ENCODE measurements around the gene USP6.
"Not testable (repeated sequence)": the region's sequence is repeated elsewhere in the genome, so short reads cannot be mapped to it uniquely, and the experiment has no call there.

USP6 gene

DNA sequence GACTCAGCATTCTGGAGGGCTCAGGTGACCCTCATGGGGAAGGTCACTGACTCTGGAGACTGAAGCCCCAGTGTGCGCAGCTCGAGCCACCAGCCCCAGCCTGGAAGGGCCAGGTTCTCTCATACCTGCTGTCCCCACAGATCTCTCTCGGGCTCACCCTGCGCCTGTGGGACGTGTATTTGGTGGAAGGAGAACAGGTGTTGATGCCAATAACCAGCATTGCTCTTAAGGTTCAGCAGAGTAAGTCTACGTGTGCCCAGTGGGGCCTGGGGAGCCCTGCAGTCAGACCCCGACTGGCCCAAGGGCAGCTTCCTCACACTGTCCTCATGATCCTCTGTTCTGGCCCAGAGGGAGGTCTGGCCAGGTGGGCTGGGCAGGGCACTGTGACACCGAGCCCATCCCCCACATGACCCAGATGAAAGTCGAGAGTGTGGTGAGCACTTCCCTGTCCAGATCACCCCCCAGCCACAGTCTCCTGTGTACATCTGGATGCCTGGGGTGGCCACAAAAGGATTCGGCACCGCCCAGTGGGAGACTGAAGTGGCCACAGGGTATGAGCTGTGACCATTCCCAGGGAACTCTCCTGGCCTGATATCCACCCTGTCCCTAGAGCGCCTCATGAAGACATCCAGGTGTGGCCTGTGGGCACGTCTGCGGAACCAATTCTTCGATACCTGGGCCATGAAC, 21.8 kb downstream of the USP6 start:
- not testable (repeated sequence) for H3K36me3 Mint-ChIP-seq; H3K4me3 Mint-ChIP-seq; H3K4me1 Mint-ChIP-seq (ENCODE audit: low read depth); H3K27ac Mint-ChIP-seq; H3K27me3 Mint-ChIP-seq; H3K9me3 Mint-ChIP-seq (ENCODE audit: low read depth)

DNA sequence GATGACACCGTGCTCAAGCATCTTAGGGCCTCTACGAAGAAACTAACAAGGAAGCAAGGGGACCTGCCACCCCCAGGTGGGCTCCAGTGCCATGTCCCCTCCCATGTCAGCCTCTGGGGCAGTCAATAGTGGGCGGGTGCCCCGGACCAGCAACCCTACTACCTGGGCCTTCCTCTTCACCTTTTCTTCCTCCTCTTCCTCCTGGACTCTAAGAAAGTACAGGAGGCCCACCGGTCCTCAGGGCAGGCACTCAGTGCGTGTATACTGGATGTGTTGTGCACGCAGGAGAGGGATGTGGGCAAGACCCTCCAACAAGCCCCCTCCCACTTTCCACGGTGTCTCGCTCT, 22.3 kb downstream of the USP6 start:
- H3K36me3 Mint-ChIP-seq; H3K9me3 Mint-ChIP-seq (ENCODE audit: low read depth); H3K4me1 Mint-ChIP-seq (ENCODE audit: low read depth); H3K4me3 Mint-ChIP-seq; H3K27me3 Mint-ChIP-seq; H3K27ac Mint-ChIP-seq: not testable (repeated sequence)

DNA sequence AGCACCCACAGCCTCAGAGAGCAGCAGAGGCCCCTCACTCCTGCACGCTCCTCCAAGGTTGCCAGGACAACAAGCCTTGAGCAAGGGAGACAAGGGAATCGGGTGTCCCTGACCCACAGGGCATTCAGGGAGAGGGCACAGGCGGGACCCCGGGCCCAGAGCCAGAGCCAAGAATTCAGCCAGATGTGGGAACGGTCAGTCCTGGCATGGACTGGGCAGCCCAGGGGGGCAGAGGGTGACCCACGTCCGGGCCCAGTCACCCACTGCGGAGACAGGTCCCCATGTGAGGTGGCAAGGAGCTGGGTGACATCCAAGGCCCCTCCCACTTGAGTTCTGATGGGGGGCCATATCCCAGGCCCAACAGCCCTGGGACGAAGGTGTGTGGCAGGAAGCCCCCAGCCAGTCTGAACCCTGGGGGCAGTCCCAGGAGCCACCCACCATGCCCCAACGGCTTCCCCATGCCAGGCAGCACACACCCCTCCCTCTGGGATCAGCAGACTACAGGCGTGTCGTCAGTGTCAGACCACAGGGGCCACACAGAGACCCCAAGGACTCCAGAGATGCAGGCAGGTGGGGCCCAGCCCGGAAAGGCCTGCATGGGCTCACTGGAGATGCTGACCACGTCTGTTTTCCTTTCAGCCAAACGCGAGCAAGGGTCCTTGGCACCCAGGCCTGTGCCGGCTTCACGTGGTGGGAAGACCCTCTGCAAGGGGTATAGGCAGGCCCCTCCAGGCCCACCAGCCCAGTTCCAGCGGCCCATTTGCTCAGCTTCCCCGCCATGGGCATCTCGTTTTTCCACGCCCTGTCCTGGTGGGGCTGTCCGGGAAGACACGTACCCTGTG, 23.0 kb downstream of the USP6 start:
- Mint-ChIP-seq H3K4me3 (no peak overlapping the region), H3K27me3 (no peaks in the 10 kb centered on the region), H3K4me1 (ENCODE audit: low read depth) (no peaks in the 10 kb centered on the region), H3K36me3 (no peaks in the 10 kb centered on the region), H3K9me3 (ENCODE audit: low read depth) (no peaks in the 10 kb centered on the region), H3K27ac (no peak overlapping the region)

DNA sequence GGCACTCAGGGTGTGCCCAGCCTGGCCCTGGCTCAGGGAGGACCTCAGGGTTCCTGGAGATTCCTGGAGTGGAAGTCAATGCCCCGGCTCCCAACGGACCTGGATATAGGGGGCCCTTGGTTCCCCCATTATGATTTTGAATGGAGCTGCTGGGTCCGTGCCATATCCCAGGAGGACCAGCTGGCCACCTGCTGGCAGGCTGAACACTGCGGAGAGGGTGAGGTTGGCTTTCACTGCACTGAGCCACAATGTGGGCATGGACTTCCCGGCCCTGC, 23.6 kb downstream of the USP6 start:
- H3K36me3 Mint-ChIP-seq, result no peaks in the 10 kb centered on the region
- H3K4me1 Mint-ChIP-seq (ENCODE audit: low read depth), result no peaks in the 10 kb centered on the region
- no peaks in the 10 kb centered on the region for H3K9me3 Mint-ChIP-seq (ENCODE audit: low read depth)
- no peaks in the 10 kb centered on the region for H3K27me3 Mint-ChIP-seq
- no peak overlapping the region for H3K27ac Mint-ChIP-seq
- H3K4me3 Mint-ChIP-seq, result no peak overlapping the region

DNA sequence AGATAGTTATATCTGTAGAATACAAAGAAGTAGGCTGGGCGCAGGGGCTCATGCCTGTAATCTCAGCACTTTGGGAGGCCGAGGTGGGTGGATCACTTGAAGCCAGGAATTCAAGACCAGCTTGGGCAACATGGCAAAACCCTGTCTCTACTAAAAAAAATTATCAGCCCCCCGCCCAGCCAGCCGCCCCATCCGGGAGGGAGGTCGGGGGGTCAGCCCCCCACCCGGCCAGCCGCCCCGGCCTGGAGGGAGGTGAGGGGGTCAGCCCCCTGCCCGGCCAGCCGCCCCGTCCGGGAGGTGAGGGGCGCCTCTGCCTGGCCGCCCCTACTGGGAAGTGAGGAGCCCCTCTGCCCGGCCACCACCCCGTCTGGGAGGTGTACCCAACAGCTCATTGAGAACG, 27.0 kb downstream of the USP6 start:
- not testable (repeated sequence) for H3K36me3 Mint-ChIP-seq; H3K27me3 Mint-ChIP-seq; H3K4me3 Mint-ChIP-seq; H3K27ac Mint-ChIP-seq; H3K9me3 Mint-ChIP-seq (ENCODE audit: low read depth); H3K4me1 Mint-ChIP-seq (ENCODE audit: low read depth)

DNA sequence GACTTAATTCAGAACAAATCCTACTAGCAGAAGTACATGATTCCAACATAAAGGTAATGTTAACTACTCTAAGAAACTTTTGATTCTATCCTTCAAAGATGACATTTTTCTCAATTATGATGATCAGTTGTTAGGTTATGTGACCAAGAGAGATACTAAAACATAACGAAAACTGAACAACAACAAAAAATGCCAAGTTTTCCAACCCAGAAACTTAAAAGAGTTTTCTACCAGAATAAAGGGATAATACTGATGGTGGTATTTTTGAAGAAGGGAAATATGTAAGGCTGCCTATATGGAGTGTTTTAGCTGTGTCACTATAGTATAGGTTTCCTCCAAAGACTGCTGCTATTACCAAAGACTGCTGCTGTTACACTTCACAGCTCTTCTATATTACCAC, 30.3 kb downstream of the USP6 start:
- H3K9me3 Mint-ChIP-seq (ENCODE audit: low read depth); H3K4me3 Mint-ChIP-seq; H3K27me3 Mint-ChIP-seq; H3K27ac Mint-ChIP-seq; H3K36me3 Mint-ChIP-seq; H3K4me1 Mint-ChIP-seq (ENCODE audit: low read depth): not testable (repeated sequence)

DNA sequence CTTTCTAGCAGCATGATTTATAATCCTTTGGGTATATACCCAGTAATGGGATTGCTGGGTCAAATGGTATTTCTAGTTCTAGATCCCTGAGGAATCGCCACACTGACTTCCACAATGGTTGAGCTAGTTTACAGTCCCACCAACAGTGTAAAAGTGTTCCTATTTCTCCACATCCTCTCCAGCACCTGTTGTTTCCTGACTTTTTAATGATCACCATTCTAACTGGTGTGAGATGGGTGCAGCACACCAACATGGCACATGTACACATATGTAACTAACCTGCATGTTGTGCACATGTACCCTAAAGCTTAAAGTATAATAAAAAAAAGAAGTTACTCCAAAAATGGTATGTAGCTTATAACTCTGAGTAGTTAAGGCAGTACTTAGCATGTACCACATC, 44.9 kb downstream of the USP6 start:
- H3K4me3 Mint-ChIP-seq; H3K4me1 Mint-ChIP-seq (ENCODE audit: low read depth); H3K27me3 Mint-ChIP-seq; H3K27ac Mint-ChIP-seq; H3K9me3 Mint-ChIP-seq (ENCODE audit: low read depth); H3K36me3 Mint-ChIP-seq: not testable (repeated sequence)

DNA sequence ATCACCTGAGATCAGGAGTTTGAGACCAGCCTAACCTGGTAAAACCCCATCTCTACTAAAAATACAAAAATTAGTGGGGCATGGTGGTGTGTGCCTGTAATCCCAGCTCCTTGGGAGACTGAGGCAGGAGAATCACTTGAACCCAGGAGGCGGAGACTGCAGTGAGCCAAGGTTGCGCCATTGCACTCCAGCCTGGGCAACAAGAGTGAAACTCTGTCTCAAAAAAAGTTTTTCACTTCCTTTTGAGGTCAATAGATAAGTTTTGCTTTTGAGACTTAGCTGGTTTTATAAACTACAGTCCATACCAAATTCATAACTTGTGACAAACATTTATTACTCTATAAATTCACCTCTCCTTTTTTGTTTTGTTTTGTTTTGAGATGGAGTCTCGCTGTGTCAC, 46.0 kb downstream of the USP6 start:
- not testable (repeated sequence) for H3K4me3 Mint-ChIP-seq; H3K4me1 Mint-ChIP-seq (ENCODE audit: low read depth); H3K27ac Mint-ChIP-seq; H3K9me3 Mint-ChIP-seq (ENCODE audit: low read depth); H3K36me3 Mint-ChIP-seq; H3K27me3 Mint-ChIP-seq

DNA sequence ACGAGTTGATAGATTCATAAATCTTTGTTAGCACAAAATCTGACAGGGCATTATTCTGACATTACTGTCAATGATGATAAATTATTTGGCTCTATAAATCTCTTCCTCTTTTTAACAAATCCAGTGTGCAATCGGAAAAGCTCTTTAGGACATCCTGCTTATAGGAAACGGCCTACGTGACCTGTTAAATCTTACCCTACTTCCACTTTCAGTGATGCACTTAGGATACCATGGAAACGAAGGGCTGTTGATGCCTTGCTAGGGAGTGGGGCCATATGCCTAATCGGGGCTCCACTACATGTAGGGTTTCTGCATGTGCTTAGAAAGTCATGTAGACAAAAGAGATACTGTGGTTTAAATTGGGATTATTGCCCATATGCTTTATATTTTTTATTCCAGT, 48.6 kb downstream of the USP6 start:
- Mint-ChIP-seq H3K27ac (no peak overlapping the region), H3K27me3 (peaks cover 3% of the 10 kb centered on the region), H3K36me3 (peaks cover 8% of the 10 kb centered on the region), H3K9me3 (ENCODE audit: low read depth) (no peaks in the 10 kb centered on the region), H3K4me1 (ENCODE audit: low read depth) (no peaks in the 10 kb centered on the region), H3K4me3 (no peak overlapping the region)

DNA sequence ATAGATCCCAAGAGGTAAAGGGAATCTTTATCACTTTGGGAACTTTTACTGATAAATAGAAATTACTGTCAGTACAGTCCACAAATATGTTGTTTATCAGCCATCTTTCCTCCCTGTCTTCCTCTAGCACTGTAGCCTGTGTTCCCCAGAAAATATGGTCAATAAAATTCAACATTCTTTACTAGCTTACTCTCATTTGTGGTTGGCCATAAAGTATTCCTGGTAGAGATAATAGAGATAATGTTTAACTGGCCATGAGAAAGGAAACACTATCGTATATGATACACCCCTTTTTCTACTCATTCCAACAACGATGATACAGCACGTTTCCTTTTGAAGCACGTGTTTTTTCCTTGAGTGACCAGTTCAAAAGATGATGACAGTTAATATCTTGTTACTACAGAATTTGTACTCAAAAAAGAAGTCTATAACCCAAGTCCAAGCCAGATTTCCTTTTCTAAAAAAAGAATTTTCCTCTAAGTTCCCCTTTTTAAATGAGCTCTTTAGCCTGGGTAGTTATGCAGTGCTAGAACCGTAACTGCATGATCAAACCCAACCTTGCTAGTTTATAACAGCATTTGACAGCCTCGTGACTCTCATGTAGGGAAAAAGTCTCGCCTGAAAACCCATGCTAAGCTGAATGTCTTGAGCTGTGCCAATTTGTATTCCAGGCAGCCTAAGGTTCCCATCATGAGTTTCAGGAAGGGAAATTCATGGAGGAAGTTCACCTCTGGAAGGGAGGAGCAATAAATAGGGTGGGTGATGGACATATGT, 50.1 kb downstream of the USP6 start:
- H3K4me1 Mint-ChIP-seq (ENCODE audit: low read depth); H3K36me3 Mint-ChIP-seq: not testable (repeated sequence)

DNA sequence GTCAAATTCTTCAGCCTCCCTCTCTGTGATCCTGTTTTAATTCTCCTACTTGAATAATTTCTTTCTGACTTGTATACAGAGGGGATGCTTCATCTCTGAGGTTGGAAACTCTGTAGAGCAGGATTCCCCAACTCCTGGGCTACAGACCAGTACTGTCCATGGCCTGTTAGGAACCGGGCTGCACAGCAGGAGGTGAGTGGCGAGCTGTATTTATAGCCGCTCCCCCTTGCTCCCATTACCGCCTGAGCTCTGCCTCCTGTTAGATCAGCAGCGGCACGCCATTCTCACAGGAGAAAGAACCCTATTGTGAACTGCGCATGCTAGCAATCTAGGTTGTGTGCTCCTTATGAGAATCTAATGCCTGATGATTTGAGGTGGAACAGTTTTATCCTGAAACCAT, 59.2 kb downstream of the USP6 start:
- H3K27ac Mint-ChIP-seq; H3K27me3 Mint-ChIP-seq; H3K4me1 Mint-ChIP-seq (ENCODE audit: low read depth): not testable (repeated sequence)

More for the DNA sequence above, 50.1 kb downstream of the USP6 start:
- not testable (repeated sequence) for H3K27ac Mint-ChIP-seq; H3K27me3 Mint-ChIP-seq; H3K4me3 Mint-ChIP-seq; H3K9me3 Mint-ChIP-seq (ENCODE audit: low read depth)

DNA sequence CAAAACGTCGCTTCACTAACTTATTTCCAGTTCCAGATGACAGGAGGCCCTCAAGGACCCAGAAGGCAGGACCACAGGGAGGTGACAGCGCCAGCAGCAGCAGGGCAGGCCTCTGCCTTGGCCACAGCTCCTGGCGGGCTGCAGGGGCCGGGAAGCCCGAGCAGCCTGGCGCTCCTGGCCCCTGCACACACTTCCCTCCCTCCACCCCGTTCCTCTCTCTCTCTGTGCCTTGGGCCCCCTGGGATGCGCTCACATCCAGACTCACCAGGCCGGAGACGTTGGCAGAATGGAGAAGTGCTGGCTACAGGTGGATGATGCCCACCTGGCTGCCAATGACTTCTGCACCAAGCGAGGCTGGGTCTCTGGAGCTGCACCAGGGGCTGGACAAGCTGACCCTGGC, 63.2 kb downstream of the USP6 start:
- Mint-ChIP-seq H3K27ac (no peak overlapping the region), H3K4me3 (no peak overlapping the region), H3K4me1 (ENCODE audit: low read depth) (no peaks in the 10 kb centered on the region), H3K36me3 (peaks cover 51% of the 10 kb centered on the region), H3K27me3 (no peaks in the 10 kb centered on the region), H3K9me3 (ENCODE audit: low read depth) (peaks cover 19% of the 10 kb centered on the region)

More for the DNA sequence above, 59.2 kb downstream of the USP6 start:
- peaks cover 24% of the 10 kb centered on the region for H3K36me3 Mint-ChIP-seq
- not testable (repeated sequence) for H3K4me3 Mint-ChIP-seq
- H3K9me3 Mint-ChIP-seq (ENCODE audit: low read depth), result peaks cover 10% of the 10 kb centered on the region

DNA sequence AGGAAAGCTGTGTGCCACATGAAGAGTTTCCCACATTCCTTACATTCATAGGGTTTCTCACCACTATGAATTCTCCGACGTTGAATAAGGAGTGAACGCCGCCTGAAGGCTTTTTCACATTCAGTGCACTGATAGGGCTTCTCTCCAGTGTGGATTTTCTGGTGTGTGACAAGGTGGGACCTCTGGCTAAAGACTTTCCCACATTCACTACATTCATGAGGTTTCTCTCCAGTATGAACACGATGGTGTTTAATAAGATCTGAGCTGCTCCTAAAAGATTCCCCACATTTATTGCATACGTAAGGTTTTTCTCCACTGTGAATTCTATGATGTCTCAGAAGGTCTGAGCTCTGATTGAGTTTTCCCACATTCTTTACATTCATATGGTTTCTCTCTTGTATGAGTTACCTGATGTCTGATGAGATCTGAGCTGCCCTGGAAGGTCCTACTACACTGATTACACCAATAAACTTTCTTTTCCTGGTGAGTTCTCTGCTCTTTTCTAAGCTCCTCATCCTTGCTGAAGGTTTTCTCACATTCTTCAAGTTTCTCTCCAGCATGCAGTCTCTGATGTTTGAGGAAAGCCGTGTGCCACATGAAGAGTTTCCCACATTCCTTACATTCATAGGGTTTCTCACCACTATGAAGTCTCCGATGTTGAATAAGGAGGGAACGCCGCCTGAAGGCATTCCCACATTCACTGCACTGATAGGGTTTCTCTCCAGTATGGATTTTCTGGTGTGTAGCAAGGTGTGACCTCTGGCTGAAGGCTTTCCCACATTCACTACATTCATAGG, 65.9 kb downstream of the USP6 start:
- Mint-ChIP-seq H3K4me1 (ENCODE audit: low read depth) (no peaks in the 10 kb centered on the region), H3K27ac (no peak overlapping the region), H3K4me3 (no peak overlapping the region), H3K27me3 (no peaks in the 10 kb centered on the region), H3K9me3 (ENCODE audit: low read depth) (peaks cover 27% of the 10 kb centered on the region), H3K36me3 (peaks cover 49% of the 10 kb centered on the region)

DNA sequence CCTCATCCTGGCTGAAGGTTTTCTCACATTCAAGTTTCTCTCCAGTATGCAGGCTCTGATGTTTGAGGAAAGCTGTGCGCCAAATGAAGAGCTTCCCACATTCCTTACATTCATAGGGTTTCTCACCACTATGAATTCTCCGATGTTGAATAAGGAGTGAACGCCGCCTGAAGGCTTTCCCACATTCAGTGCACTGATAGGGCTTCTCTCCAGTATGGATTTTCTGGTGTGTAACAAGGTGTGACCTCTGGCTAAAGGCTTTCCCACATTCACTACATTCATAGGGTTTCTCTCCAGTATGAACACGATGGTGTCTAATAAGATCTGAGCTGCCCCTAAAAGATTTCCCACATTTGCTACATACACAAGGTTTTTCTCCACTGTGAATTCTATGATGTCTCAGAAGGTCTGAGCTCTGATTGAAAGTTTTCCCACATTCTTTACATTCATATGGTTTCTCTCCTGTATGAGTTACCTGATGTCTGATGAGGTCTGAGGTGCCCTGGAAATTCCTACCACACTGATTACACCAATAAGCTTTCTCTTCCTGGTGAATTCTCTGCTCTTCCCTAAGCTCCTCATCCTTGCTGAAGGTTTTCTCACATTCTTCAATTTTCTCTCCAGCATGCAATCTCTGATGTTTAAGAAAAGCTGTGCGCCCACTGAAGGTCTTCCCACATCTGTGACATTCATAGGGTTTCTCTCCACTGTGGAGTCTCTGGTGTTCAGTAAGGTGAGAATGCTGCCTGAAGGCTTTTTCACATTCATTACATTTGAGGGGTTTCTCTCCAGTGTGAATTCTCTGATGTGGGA, 67.0 kb downstream of the USP6 start:
- H3K36me3 Mint-ChIP-seq, result peaks cover 56% of the 10 kb centered on the region
- H3K4me3 Mint-ChIP-seq, result no peak overlapping the region
- peak overlapping the region; percentile 64 for H3K27ac Mint-ChIP-seq
- peaks cover 33% of the 10 kb centered on the region for H3K9me3 Mint-ChIP-seq (ENCODE audit: low read depth)
- no peaks in the 10 kb centered on the region for H3K27me3 Mint-ChIP-seq
- H3K4me1 Mint-ChIP-seq (ENCODE audit: low read depth), result no peaks in the 10 kb centered on the region
